Chondrocyte (in vitro differentiated cells): Measurements from ENCODE around the gene NHSL2. TPM values are rescaled to one million over a fixed set of nuclear protein-coding genes. Genes with fewer than 3 reads are reported as not detected.

Source experiments
- DNase-seq: peaks from one replicate; pipeline ENCODE4 v3.0.0; 2021; ENCODE audit warnings: mixed read lengths, low spot score
- H3K27ac Mint-ChIP-seq: one replicate; pipeline ENCODE4 v1.8.0; 2021; ENCODE audit warnings: mild to moderate bottlenecking, moderate library complexity, mixed read lengths; ENCODE audit not compliant: unreplicated experiment
- H3K27me3 Mint-ChIP-seq: 2 replicates; pipeline ENCODE4 v1.8.0; 2021; ENCODE audit warnings: low read depth, mixed read lengths
- H3K36me3 Mint-ChIP-seq: 2 replicates; pipeline ENCODE4 v1.8.0; 2021; ENCODE audit warnings: low read depth, mixed read lengths
- H3K4me1 Mint-ChIP-seq: 2 replicates; pipeline ENCODE4 v1.8.0; 2021; ENCODE audit warnings: low read depth, mild to moderate bottlenecking, mixed read lengths
- H3K4me3 Mint-ChIP-seq: one replicate; pipeline ENCODE4 v1.8.0; 2021; ENCODE audit warnings: mild to moderate bottlenecking, moderate library complexity, mixed read lengths; ENCODE audit not compliant: unreplicated experiment
- H3K9me3 Mint-ChIP-seq: 2 replicates; pipeline ENCODE4 v1.8.0; 2021; ENCODE audit warnings: low read depth, mixed read lengths
- CTCF ChIP-seq: fragments of 200-600 bp; sonication (generic); IDR thresholded peaks from 2 replicates; pipeline ENCODE4 v1.5.0; 2021; ENCODE audit warnings: antibody characterized with exemption, mild to moderate bottlenecking, moderate library complexity
- total RNA-seq: library from RNA; stranded (reverse); gene quantifications from 3 replicates; pipeline ENCODE4 v1.2.1, GENCODE V29; 2021

The NHSL2 gene
- total RNA-seq, 1 donor from 2014 or later = 2.1 TPM

GRCh38 chrX:72107841-72108595 is 197.4 kb downstream of the NHSL2 start:
- Mint-ChIP-seq H3K27me3 (no peaks in the 10 kb centered on the region), H3K4me1 (peaks cover 4% of the 10 kb centered on the region), H3K36me3 (no peaks in the 10 kb centered on the region), H3K9me3 (peaks cover 3% of the 10 kb centered on the region), H3K4me3 (no peak overlapping the region), H3K27ac (no peak overlapping the region)
- DNase-seq = no peak
- TF ChIP-seq CTCF = no peak

DNA sequence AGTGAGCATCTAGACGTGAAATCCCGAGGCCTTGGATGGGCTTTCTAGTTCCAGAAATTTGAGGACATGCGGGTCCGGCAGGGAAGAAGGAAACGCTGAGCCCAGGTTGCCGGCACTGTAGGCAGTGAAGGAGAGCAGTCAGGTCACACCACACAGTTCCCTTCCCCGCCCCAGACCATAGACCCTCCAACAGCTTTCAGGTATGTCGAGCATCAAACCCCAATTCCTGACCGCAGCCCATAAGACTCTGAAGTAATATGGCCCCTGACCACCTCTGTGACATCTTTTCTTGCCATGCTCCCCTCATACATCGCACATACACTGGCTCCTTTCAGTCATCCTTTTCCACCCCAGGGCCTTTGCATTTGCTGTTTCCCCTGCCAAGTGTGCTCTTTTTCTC is 198.0 kb downstream of the NHSL2 start:
- peaks cover 4% of the 10 kb centered on the region for H3K4me1 Mint-ChIP-seq
- no peak overlapping the region for H3K27ac Mint-ChIP-seq
- H3K27me3 Mint-ChIP-seq = no peaks in the 10 kb centered on the region
- TF ChIP-seq CTCF = no peak
- no peak for DNase-seq
- no peak overlapping the region for H3K4me3 Mint-ChIP-seq
- H3K36me3 Mint-ChIP-seq = no peaks in the 10 kb centered on the region
- peaks cover 3% of the 10 kb centered on the region for H3K9me3 Mint-ChIP-seq

GRCh38 chrX:72110051-72110875 is 199.6 kb downstream of the NHSL2 start:
- no peaks in the 10 kb centered on the region for H3K27me3 Mint-ChIP-seq
- peaks cover 4% of the 10 kb centered on the region for H3K4me1 Mint-ChIP-seq
- H3K36me3 Mint-ChIP-seq = no peaks in the 10 kb centered on the region
- H3K4me3 Mint-ChIP-seq = no peak overlapping the region
- no peak for DNase-seq
- H3K27ac Mint-ChIP-seq = no peak overlapping the region
- peaks cover 3% of the 10 kb centered on the region for H3K9me3 Mint-ChIP-seq
- TF ChIP-seq CTCF = no peak

- Mint-ChIP-seq H3K4me1 (peaks cover 4% of the 10 kb centered on the region), H3K4me3 (no peak overlapping the region), H3K9me3 (peaks cover 3% of the 10 kb centered on the region), H3K27me3 (no peaks in the 10 kb centered on the region), H3K36me3 (no peaks in the 10 kb centered on the region), H3K27ac (no peak overlapping the region)
- DNase-seq = no peak
- no peak for TF ChIP-seq CTCF
Measured at GRCh38 chrX:72110876-72111708, 200.4 kb downstream of the NHSL2 start.

- H3K9me3 Mint-ChIP-seq = no peaks in the 10 kb centered on the region
- no peak for TF ChIP-seq CTCF
Measured at GRCh38 chrX:72113461-72113860, 202.8 kb downstream of the NHSL2 start.

More at GRCh38 chrX:72113461-72113860, 202.8 kb downstream of the NHSL2 start:
- peaks cover 4% of the 10 kb centered on the region for H3K4me1 Mint-ChIP-seq
- no peaks in the 10 kb centered on the region for H3K36me3 Mint-ChIP-seq
- no peak for DNase-seq
- no peaks in the 10 kb centered on the region for H3K27me3 Mint-ChIP-seq
- H3K27ac Mint-ChIP-seq = no peak overlapping the region
- no peak overlapping the region for H3K4me3 Mint-ChIP-seq
